CD4-positive, alpha-beta T cell treated with Interleukin-4 for 1 hour (primary cell): ENCODE data around the gene B3GALT6.

Experiments used
- DNase-seq, 2 donors: peaks; one replicate each; pipeline ENCODE4 v3.0.0-alpha.2; 2020 to 2022

The B3GALT6 gene

DNA sequence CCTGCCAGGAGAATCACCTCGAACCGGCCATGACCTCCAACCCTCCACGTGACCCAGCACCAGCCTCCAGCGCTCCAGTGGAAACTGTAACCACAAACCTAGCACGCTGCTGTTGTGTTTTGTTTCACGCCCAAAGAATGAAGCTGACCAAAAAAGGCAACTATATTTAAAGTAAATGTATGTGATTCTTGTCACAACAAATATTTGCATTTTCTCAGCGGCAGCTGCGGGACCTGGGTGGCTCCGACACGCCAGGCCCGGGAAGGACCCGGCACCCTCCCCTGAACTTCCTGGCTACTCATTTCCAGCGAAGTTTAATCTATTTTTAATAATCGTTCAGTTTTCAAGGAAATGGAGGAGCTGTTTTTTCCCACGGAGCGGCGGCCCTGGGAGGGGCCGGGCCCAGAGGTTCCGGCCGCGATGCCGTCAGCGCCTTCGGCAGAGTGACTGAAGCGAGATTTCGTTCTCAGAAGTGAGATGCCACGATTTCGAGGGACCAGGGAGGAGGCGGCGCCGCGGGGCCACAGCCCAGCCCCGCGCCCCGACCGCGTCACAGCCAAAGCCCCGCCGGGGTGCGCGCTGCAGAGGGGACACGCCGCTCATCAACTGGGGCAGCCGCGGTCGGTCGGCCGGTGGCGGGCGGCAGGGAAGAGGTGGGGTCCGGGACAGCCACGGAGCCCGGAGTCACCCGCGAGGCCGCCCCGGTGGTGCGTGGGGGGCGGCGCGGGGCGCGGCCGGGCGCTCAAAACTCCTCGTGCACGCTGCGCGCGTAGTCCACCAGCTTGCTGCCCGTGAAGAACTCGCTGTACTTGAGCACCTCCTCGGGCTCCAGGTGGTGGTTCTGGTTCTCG lies 15.0 kb upstream of the B3GALT6 start:
- peak; percentile 42 to 83 for DNase-seq

DNA sequence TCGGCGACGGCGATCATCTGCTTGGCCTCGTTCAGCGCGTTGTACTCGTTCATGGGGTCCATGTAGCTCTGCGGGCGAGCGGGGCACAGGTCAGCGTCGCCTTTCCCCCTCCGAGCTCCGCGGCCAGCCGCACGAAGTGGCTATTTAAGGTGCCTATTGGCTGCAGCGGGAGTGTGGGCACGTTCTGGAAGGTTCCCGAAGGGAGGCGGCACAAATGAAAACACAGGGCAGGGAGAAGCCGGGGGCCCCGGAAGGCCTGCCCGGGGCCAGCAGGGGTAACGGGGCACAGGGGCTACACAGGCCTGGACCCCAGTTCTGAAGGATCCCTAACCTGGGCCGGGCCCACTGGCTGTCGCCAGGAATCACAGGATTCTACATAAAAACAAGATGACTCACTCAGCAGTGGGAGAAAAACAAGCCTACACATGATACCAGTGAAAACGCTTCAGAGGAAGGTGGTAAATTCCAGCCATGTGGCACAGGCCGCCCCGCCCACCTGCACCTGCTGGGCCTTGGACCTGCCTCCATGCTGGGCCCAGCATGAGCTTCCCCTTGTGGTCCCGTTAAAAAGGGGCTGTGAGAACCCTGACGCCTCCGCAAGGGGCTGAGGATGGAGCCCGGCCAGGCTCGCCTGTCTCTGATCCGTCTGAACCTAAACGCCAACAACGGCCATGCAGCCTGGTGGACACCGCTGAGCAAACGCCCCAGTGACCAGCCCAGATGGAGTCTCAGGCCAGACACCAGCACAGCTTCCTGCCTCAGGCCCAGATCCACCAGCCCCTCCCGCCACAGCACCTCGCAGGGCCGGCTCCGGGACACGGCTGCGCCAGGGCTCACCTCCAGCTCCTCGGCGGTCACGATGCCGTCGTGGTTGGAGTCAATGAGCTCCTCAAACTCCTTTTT lies 14.2 kb upstream of the B3GALT6 start:
- peak in 1 of 2 donors; percentile 66 for DNase-seq

DNA sequence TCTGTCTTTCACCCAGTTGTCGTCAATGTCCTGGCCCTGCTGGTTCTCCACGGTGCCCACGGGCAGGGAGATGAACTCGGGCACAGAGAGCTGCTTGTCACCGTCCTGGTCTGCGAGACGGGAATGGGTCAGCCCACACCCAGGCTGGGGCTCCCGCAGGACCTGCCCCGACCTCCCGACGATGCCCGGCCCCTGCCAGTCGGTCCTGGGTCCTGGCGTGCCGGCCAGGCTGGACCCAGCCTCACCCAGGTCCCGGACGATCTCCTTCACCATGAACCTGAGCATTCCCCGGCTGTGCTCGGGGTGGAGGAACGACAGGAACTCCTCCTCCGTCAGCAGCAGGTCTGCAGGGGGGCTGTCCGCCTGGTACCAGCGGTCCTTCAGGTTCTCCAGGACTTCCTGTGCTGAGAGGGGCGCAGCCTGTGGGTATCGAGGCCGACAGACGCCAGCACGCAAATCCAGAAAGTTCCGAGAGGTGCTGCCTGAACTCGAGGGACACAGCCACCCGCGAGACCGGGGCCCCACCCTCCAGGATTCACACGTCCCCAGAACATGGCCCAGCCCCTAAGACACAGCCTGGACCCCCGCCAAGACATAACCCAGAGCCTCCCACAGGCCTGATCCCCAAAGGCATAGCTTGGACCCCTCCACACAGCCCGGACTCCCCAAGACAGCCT lies 13.4 kb upstream of the B3GALT6 start:
- DNase-seq, result no peak

DNA sequence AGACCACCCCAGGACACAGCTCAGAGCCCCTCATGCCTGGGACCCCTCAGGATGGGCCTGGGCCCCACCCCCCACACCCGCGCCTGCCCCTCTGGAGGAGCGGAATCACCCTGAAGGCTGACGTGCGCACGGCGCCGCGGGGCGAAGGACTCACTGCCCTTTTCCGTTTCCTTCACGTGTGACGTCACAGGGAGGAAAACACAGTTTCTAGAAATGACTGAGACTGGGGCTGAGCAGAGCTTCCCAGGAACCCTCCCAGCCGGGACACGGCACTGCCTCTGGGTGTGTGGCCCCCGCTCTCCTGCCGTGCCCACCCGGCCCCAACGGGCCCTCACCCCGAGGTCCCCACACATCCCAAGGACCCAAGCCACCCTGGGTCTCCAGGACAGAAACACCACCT lies 12.7 kb upstream of the B3GALT6 start:
- DNase-seq, result peak; percentile 39 to 78

DNA sequence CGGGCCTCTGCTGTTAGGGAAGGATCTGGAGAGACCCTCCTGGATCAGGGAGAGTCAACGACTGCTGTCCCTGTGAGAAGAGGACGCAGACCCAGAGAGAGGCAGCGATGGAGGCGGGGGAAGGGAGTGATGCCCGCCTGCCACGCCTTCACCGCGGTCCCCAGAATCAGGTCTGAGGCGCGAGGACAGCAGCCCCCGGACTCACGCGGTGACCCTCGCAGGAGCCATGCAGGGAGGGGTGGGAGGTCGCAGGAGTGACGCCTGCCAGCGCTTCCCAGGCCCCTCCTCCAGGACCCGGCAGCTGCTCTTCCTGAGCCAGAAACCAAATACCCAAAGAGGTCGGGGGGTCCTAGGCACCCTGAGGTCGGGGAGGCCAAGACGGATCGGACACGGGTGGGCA lies 11.8 kb upstream of the B3GALT6 start:
- DNase-seq, result no peak

DNA sequence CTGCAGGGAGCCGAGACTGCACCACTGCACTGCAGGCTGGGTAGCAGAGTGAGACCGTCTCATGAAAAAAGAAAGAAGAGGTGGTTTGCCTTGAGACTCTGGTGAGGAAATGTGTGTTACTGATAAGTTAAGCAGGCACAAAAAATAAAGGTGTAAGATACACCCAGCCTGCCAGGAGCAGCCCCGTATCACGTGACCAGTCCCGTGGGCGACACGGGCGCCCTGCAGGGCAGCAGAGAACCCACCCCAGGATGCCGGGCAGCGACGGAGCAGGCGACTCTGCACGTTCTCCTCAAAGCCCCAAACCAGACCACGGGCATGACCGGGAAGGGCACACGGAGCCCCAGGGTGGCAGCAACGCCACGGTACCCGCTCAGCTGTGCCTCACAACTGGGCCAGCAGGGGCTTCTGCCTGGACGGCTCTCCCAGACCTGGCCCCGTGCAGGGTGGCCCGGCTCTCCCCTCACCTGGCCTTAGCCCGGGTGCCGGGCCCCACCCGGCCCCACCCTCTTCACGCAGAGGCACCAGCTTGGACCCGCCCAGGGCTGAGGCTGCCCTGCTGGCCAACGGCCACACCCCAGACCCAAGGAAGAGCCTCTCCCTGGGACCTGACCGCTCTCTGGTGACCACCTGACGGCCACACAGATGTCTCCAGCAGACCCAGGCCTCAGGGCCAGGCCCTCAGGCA lies 10.0 kb upstream of the B3GALT6 start:
- no peak for DNase-seq

DNA sequence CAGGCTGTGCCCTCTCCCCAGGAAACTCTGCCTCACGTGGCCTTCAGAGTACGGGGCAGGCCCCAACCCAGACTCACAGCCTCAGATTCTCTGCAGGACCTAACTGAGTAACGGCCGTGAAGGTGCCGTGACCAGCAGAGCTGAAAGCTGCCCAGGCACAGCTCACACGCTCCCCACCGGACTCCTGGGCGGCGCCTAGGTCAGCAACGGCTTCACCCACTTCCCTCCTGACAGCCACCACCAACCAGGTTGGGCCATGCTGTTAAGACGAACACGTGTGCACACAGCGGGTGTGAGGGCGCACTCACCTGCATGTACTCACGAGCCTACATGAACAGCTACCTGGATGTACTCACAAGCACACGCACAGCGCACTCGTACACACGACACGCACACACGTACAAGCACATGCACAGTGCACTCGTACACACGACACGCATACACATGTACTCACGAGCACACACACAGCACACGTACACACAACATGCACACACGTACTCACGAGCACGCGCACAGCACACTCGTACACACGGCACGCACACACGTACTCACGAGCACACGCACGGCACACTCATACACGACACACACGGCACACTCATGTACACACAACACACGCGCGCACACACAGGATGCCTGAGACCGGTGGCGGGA lies 9.3 kb upstream of the B3GALT6 start:
- DNase-seq, result no peak

DNA sequence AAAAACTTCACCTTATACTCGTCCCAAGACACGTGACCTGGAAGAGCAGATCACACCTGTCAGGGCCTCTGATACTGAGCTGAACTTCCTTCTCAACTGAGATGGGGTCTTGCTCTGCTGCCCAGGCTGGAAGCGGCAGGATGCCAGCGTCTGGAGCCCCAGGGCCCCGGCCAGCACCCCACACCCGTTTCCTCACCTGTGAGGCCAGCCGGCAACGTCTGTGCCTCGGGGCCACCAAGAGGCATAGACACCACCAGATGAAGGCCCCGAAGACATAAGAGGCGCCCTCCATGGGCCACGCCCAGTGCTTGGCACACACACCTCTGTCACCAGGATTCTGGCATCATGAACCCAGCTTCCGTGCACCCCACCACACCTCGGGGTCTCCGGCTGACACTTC lies 8.7 kb upstream of the B3GALT6 start:
- no peak for DNase-seq

DNA sequence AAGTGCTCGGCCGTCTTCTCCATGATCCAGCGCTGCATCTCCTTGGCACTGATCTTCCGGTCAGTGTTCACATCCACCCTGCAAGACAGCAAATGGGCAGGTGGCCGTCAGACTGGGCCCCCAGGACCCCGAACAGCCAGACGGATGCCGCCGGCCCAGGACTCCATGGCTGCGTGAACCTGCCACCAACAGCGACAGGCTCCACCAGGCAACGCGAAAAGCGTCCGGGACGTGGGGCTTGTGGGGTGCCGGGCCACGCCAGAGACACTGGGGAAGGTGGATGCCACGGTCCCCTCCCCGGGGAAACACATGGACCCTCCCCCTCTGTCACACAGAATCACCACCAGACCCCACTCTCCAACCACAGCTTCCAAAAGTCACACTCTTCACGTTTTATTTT lies 8.1 kb upstream of the B3GALT6 start:
- no peak for DNase-seq

DNA sequence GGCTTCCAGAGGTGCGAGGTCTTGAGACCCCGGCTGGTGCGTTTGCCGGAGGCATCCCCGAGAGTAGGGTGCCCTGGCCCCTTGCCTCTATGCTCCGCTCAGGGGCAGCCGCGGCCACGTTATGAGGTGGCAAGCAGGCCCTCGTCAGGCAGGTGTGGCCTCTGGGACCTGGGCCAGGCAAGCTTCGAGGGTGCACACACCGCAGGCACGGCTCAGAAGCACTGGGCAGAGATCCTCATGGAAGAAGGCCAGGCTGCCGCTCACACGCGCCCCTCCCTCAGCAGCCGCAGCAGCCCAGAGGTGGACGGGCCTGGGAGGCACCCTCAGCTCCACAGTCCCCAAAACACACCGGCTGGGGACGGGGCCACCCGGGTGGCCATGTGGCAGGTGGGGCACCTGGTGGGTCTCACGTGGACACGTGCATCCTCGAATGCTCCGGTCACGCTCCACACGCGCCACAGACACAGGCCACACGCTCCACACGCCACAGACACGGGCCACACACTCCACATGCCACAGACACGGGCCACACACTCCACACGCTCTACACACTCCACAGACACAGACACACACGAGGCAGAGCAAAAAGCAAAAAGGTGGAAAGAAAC lies 6.7 kb upstream of the B3GALT6 start:
- no peak for DNase-seq

DNA sequence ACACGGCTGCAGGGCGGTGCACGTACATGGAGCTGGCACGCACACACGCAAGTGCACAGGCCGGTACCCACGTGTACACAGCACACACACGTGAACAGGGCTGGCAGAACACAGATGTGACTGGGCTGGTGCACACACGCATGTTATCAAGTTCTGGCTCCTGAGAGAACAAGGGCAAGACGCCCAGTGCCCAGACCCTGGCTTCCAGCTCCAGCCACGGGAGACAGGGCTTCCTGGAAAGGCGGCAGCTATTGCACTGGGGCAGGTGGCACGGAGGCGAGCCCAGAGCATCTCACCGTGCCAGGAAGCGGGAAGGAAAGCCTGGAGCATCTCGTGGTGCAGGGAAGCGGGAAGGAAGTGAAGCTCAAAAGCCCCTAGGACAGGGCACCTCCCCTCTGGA lies 6.1 kb upstream of the B3GALT6 start:
- no peak for DNase-seq

DNA sequence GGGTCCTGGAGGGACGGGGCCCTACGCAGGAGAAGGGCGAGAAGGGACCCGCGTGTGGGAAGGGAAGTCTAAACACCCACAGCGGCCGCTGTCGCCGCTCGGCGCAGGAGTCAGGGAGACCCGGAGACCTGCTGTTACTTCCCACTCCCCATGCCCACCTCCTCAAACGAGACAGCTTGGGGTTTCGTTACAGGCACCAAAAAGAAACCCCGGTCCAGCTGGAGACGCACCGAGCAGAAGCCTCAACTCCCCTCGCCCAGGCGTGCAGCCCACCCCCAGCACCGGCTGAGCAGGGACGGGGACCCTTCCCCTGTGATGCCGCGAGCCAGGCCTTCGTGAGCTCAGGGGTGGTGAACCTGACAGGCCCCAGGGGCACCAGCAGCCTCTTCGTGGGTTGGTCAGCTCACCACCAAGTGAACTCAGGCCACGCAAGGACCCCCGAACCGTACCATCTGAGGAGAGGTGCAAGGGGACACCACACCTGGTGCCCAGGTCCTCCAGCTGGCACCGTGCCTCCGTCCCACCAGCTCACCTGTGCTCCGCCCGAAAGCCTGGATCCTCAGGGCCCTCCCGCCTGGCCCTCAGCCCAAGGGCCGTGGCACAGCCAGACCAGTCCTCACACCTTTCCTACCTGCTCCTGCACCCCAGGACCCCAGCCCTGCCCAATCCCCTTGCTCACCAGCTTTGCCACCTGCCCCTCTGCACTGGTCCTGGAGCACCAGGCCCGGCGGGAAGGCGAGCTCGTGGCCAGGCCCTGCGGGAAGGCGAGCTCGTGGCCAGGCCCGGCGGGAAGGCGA lies 5.3 kb upstream of the B3GALT6 start:
- DNase-seq, result no peak

DNA sequence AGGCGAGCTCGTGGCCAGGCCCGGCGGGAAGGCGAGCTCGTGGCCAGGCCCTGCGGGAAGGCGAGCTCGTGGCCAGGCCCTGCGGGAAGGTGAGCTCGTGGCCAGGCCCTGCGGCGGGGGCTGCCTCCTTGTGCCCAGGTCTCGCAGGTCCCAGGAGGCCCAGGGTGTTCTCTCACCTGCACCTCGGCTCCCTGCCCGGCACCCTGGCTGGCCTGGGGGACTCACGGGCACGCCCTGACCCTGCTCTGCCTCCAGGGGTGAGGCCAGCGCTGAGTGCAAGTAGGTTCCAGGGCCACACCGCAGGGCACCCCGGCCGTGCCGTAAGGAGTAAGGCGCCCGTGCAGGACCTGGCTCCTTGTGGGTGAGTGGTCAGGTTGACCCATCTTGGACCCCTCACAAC lies 4.7 kb upstream of the B3GALT6 start:
- DNase-seq, result no peak

DNA sequence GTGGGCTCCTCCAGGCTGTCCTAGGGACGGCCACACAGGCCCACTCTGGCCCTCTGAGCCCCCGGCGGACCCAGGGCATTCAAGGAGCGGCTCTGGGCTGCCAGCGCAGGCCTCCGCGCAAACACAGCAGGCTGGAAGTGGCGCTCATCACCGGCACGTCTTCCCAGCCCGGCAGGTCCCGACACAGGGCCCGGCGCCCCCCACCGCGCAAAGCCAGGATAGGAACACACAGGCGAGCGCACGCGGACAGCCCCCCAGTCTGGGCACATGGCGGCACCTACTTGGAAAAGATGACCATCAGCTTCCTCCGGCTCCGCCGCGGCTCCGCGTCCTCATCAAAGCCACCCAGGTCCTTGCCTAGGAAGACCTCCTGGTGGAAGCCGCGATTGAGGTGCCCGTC lies 3.9 kb upstream of the B3GALT6 start:
- DNase-seq, result no peak

DNA sequence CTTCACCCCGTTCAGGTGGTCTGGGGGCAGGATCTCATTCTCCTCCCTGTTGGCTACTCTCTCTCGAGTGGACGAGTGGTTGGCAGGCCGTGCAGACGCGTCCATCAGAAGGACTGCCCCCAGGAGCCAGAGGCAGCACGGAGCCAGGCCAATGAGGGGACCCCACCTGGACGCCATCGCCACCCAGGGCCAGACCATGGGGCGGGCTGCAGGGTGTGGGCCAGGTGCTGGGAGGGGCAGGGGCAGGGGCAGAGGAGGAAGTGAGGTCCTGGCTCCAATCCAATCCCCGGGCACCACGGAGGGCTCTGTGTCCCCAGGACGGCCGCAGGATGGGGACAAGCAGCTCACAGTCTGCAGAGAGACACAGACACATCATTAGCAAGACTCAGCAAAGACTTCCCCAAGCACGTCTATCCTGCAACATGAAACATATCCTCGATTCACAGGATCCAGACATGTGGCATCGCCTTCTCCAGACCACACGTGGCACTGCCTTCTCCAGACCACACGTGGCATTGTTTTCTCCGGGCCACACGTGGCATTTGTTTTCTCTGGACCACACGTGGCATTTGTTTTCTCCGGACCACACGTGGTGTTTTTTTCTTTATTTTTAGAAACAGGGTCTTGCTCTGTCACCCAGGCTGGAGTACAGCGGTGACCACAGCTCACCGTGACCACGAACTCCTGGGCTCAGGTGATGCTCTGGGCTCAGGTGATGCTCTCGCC lies 3.3 kb upstream of the B3GALT6 start:
- DNase-seq, result no peak

DNA sequence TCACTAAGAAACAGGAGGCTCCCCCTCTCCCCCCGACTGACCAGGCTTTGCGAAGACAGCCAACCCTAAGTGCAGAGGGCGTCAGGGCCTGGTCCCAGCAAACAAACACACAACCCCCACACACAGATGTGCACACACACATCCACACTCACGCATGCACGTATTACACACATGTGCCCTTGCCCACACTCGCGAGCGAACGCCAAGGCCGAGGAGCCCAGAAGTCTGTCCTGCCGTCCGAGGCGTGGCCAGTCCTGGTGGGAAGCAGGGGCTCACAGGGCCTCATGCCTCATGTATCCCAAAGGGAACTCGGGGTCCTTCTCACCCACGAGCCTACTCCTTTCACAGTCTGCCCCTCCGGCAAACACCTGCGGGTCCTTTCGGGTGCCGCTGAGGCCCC lies 2.3 kb upstream of the B3GALT6 start:
- DNase-seq, result no peak

DNA sequence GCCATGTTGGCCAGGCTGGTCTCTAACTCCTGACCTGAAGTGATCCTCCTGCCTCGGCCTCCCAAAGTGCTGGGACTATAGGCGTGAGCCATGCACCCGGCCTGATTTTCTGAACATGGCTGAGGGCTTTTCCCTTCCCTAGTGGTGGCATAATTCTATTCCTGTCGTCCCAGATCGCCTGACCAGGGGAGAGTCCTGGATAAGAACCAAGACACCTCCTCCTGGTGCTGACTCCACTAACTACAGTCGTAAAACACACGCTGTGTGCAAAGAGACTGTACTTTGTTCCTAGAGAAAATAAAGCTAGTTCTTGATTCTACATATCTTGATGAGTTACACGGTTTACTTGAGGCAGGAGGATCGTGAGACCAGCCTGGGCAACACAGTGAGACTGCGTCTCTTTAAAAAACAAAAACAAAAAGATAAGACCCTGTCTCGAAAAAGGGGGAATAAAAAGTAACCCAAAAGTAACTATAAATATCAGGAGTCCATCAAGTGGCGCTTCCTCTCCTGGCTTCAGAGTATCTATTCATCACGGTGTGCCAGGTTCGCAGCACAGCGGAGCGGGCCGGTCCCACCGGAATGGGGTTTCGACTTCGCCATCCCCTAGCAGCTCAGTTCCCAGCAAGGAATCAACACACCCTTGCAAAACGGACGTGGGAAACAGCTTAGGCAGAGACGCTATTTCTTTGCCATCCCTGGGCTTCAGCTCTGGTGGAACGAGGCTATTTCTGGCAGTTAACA lies 1.2 kb upstream of the B3GALT6 start:
- no peak for DNase-seq

DNA sequence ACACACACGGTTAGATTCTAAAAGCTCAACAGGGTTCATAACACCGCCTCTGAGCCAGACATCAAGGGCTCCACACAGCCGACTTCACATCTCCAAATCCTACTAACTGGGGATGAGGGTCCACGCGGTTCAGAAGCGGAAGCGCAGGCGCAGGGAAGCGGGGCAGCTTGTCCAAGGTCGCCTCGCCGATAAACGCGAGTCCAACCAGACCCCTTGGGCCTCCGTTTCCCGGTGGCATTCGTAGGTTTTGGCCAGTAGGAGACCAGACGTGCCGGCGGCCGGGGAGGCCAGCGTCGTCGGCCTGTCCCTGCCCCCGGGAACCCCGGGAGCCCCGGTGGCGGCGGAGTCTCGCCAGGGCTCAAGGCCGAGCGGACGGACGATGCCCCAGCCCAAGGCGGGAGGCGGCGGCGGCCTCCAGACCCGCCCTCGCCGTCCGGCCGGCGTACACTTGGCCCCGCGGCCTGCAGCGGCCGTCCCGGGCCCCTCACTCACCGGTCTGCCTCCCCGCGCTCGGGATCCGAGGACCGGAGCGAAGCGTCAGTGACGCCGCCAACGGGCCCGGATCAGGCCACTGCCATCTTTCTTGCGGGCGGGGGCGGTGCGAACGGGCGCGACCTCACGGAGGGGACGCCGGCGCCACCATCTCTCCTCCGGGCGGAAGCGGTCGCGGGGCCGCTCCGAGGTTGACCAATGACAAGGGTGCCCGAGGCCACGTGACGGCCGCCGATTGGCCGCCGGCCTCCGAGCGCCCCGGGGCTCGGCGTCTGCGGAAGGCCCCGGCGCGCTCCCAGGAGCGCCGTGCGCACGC lies 433 bp upstream of the B3GALT6 start, which contains the start of gene SDF4:
Gene SDF4 (minus strand): TSS at position 602 of the 808 bp plus-strand sequence. CDS start 3,229 bp downstream, outside the sequence.
- DNase-seq, result peak; percentile 97
